ENCODE measurements around the gene CLMP. TPM values are rescaled to one million over a fixed set of nuclear protein-coding genes. Genes with fewer than 3 reads are reported as not detected.

The CLMP gene
- total and polyA plus RNA-seq, 9 of the 15 experiments (the other 6 are each of a cell fraction or from before 2014, with no cell fraction given), result 0.02 to 0.15 (median 0.03) TPM; not detected in 6

- ATAC-seq (no peak), FAIRE-seq (no peak), DNase-seq (ENCODE audit: extremely low read depth in 1 of 4, low spot score in 3 of 4) (no peak)
- Histone ChIP-seq H3K27me3 (ENCODE audit: control insufficient read depth in 2 of 2, insufficient read depth in 2 of 2, low read length in 2 of 2) (peaks cover 28 to 56% of the 10 kb centered on the region in 2 experiments), H3K36me3 (ENCODE audit: control insufficient read depth, insufficient read depth, low read length) (no peaks in the 10 kb centered on the region), H3K79me2 (ENCODE audit: control insufficient read depth, insufficient read depth, low read length) (no peaks in the 10 kb centered on the region), H3K9ac (ENCODE audit: insufficient read depth in 1 of 2, low read depth in 2 of 2, low read length in 2 of 2) (no peak overlapping the region), H3K27ac (ENCODE audit: extremely low read depth, low read depth, low read length) (no peak overlapping the region), H3K4me2 (ENCODE audit: insufficient read depth, low read length) (no peak overlapping the region), H3K4me1 (replicated peaks in 1 of 2; ENCODE audit: control insufficient read depth in 2 of 2, insufficient read depth in 2 of 2, low read length in 2 of 2) (no peaks in the 10 kb centered on the region; a peak in 1 of 5 replicates), H3K9me3 (replicated peaks; ENCODE audit: control insufficient read depth, insufficient read depth, low read depth, low read length) (no peaks in the 10 kb centered on the region), H3K9me1 (ENCODE audit: control insufficient read depth, insufficient read depth, low read length) (no peaks in the 10 kb centered on the region), H3K4me3 (no peak overlapping the region), H2AFZ (ENCODE audit: low read depth, low read length) (no peak overlapping the region), H4K20me1 (replicated peaks; ENCODE audit: control insufficient read depth, insufficient read depth, low read length) (no peaks in the 10 kb centered on the region)
- intact Hi-C loops (cut with micrococcal nuclease), result no loop called here
- POLR2A ChIA-PET, result interaction anchor here (0.6 to 1.0 kb wide), 2 partner anchors 157 to 1995 kb away, joined by 3 to 4 read pairs; no protein-coding TSS in a partner anchor
- no TSS peak for BruUV-seq (replicated peaks)
- CTCF ChIA-PET (ENCODE audit: low intra/inter-chr PET ratio), result no interaction called here
- in situ Hi-C loops (cut with MboI), result loop anchor here (25.0 kb wide), 1 partner anchor 383 kb away; no protein-coding TSS in a partner anchor
- 0% methylated on average over 3 of the region's 3 CpGs for WGBS (ENCODE audit: insufficient coverage, low coverage, missing lambda C conversion rate)
- TF ChIP-seq TAL1 (IDR thresholded peaks at IDR 0.05), result no peak
- TF ChIP-seq ZNF551 (CRISPR knock-in tag; IDR thresholded peaks at IDR 0.05), result no peak
- TF ChIP-seq NFATC3 (IDR thresholded peaks at IDR 0.05), result no peak
- no peak for TF ChIP-seq TEAD4 (IDR thresholded peaks at IDR 0.05; ENCODE audit: low read length)
- no peak for TF ChIP-seq TEAD4 (CRISPR knock-in tag; IDR thresholded peaks at IDR 0.05; ENCODE audit: borderline replicate concordance)
- no peak for TF ChIP-seq THAP7 (CRISPR knock-in tag; IDR thresholded peaks at IDR 0.05)
- TF ChIP-seq NFYB (IDR thresholded peaks at IDR 0.05; ENCODE audit: extremely low read depth, insufficient read length), result no peak
- no peak for TF ChIP-seq FOSL1 (tag; conservative IDR thresholded peaks at IDR 0.05)
- TF ChIP-seq E2F6 (IDR thresholded peaks at IDR 0.05; ENCODE audit: borderline replicate concordance in 1 of 2, extremely low read depth in 1 of 2, insufficient read depth in 1 of 2, insufficient read length in 1 of 2, low read depth in 1 of 2, low read length in 1 of 2, poor library complexity in 1 of 2, severe bottlenecking in 1 of 2), result no peak
- TF ChIP-seq HDGF (IDR thresholded peaks at IDR 0.05), result no peak
- TF ChIP-seq CAMTA2 (CRISPR knock-in tag; conservative IDR thresholded peaks at IDR 0.05), result no peak
- no peak for TF ChIP-seq CBFB (CRISPR knock-in tag; IDR thresholded peaks at IDR 0.05)
- TF ChIP-seq ELF2 (CRISPR knock-in tag; IDR thresholded peaks at IDR 0.05), result no peak
- TF ChIP-seq ZNF609 (CRISPR knock-in tag; IDR thresholded peaks at IDR 0.05; ENCODE audit: borderline replicate concordance), result no peak
- no peak for TF ChIP-seq ZNF347 (CRISPR knock-in tag; IDR thresholded peaks at IDR 0.05; ENCODE audit: low read depth)
- no peak for TF ChIP-seq HDAC2 (IDR thresholded peaks at IDR 0.05)
- TF ChIP-seq SMAD3 (CRISPR knock-in tag; conservative IDR thresholded peaks at IDR 0.05), result no peak
Observed at GRCh38 chr11:123104697-123105096, 90.4 kb downstream of the CLMP start.

Data from K562 (cell line).